HL-60 (cell line): ENCODE data around the gene FGGY.

Experiments used
- DNase-seq, 2 experiments: peaks; one replicate each; pipeline ENCODE4 v3.0.0-alpha.2; 2010 to 2020; ENCODE audit warnings: low read depth in 1 of 2, low spot score in 1 of 2
- H3K27ac ChIP-seq: fragments of 250-450 bp; sonication (Bioruptor Pico); replicated peaks from 2 replicates; pipeline ENCODE4 v1.5.1; 2020; ENCODE audit warnings: mild to moderate bottlenecking, moderate library complexity
- H3K27me3 ChIP-seq: fragments of 250-450 bp; sonication (Bioruptor Pico); 2 replicates; pipeline ENCODE4 v1.5.1; 2021; ENCODE audit warnings: mild to moderate bottlenecking, moderate library complexity; ENCODE audit not compliant: insufficient read depth, poor library complexity, severe bottlenecking
- H3K4me3 ChIP-seq: replicated peaks from 2 replicates; pipeline ENCODE4 v1.5.1; 2011; ENCODE audit warnings: mild to moderate bottlenecking, control low read depth, low read length; ENCODE audit not compliant: insufficient read depth
- GABPA ChIP-seq: IDR thresholded peaks from 2 replicates; pipeline ENCODE4 v1.6.1; 2012; ENCODE audit warnings: low read depth
- POLR2AphosphoS5 ChIP-seq: IDR thresholded peaks from 2 replicates; pipeline ENCODE4 v1.6.1; 2012; ENCODE audit warnings: low read depth
- SPI1 ChIP-seq: IDR thresholded peaks from 2 replicates; pipeline ENCODE4 v1.6.1; 2012; ENCODE audit warnings: low read depth, mild to moderate bottlenecking, borderline replicate concordance
- TF ChIP-seq, protein P1 (sequence below): IDR thresholded peaks from 2 replicates; pipeline ENCODE4 v1.6.1; 2012; ENCODE audit warnings: low read depth; ENCODE audit not compliant: insufficient replicate concordance
- TF ChIP-seq, protein P2 (sequence below): IDR thresholded peaks from one replicate; pipeline ENCODE4 v1.5.1; 2011; ENCODE audit warnings: low read length, control low read depth, inconsistent platforms; ENCODE audit not compliant: insufficient read depth

FGGY gene

DNA sequence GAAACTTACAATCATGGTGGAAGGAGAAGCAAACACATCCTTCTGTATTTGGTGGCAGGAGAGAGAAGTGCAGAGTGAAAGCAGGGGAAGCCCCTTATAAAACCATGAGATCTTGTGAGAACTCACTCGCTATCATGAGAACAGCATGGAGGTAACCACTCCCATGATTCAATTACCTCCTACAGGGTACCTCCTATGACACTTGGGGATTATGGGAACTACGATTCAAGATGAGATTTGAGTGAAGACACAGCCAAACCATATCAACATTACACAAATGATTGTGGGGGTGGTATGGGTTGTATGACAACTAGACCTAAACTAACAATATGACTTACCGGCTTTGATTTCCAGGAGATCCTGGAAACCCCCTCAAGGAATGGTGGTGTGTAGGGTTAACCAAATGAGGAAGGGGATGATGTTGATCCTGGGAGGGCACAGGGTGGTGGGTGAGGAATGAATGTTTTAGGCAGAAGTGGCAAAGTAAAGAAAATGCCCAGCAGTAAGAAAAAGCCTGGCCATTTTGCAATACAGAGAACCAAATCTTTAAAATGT, 80.5 kb downstream of the FGGY start:
- Histone ChIP-seq H3K27ac (no peak overlapping the region), H3K4me3 (no peak overlapping the region), H3K27me3 (no peaks in the 10 kb centered on the region)
- TF ChIP-seq POLR2AphosphoS5 (no peak), GABPA (no peak), SPI1 (no peak)
- TF ChIP-seq, protein P1, sequence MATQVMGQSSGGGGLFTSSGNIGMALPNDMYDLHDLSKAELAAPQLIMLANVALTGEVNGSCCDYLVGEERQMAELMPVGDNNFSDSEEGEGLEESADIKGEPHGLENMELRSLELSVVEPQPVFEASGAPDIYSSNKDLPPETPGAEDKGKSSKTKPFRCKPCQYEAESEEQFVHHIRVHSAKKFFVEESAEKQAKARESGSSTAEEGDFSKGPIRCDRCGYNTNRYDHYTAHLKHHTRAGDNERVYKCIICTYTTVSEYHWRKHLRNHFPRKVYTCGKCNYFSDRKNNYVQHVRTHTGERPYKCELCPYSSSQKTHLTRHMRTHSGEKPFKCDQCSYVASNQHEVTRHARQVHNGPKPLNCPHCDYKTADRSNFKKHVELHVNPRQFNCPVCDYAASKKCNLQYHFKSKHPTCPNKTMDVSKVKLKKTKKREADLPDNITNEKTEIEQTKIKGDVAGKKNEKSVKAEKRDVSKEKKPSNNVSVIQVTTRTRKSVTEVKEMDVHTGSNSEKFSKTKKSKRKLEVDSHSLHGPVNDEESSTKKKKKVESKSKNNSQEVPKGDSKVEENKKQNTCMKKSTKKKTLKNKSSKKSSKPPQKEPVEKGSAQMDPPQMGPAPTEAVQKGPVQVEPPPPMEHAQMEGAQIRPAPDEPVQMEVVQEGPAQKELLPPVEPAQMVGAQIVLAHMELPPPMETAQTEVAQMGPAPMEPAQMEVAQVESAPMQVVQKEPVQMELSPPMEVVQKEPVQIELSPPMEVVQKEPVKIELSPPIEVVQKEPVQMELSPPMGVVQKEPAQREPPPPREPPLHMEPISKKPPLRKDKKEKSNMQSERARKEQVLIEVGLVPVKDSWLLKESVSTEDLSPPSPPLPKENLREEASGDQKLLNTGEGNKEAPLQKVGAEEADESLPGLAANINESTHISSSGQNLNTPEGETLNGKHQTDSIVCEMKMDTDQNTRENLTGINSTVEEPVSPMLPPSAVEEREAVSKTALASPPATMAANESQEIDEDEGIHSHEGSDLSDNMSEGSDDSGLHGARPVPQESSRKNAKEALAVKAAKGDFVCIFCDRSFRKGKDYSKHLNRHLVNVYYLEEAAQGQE, result no peak
- TF ChIP-seq, protein P2, sequence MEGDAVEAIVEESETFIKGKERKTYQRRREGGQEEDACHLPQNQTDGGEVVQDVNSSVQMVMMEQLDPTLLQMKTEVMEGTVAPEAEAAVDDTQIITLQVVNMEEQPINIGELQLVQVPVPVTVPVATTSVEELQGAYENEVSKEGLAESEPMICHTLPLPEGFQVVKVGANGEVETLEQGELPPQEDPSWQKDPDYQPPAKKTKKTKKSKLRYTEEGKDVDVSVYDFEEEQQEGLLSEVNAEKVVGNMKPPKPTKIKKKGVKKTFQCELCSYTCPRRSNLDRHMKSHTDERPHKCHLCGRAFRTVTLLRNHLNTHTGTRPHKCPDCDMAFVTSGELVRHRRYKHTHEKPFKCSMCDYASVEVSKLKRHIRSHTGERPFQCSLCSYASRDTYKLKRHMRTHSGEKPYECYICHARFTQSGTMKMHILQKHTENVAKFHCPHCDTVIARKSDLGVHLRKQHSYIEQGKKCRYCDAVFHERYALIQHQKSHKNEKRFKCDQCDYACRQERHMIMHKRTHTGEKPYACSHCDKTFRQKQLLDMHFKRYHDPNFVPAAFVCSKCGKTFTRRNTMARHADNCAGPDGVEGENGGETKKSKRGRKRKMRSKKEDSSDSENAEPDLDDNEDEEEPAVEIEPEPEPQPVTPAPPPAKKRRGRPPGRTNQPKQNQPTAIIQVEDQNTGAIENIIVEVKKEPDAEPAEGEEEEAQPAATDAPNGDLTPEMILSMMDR, result no peak
- DNase-seq, result no peak

DNA sequence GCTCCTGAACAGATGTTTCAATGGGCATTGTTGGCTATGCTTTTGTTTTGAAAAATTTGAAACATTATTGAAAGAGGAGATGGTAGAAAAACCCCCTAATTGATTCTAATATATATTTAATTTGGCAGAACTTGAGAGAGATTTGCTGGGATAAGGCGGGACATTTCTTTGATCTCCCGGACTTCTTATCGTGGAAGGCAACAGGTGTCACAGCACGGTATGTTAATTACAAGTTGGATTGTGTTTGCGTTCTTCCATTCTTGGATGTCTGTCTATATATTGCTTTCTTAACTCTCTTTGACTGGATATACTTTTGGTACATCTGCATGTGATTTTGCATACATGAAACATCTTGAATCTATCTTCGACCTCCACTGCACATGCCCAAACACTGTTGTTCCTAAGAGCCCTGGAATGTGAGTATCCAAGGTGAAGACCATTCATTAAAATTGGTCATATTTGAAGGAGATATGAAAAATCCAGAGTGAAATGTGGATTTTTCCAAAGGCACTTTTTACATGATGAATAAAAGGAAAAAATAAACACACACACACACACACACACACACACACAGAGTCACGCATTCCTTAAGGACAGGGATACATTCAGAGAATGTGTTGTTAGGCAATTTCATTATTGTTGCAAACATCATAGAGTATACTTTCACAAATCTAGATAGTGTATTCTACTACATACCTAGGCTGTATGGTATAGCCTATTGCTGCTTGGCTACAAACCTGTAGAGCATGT, 81.9 kb downstream of the FGGY start:
- TF ChIP-seq POLR2AphosphoS5, result no peak
- Histone ChIP-seq H3K27ac (no peak overlapping the region), H3K27me3 (no peaks in the 10 kb centered on the region), H3K4me3 (no peak overlapping the region)
- DNase-seq, result no peak

DNA sequence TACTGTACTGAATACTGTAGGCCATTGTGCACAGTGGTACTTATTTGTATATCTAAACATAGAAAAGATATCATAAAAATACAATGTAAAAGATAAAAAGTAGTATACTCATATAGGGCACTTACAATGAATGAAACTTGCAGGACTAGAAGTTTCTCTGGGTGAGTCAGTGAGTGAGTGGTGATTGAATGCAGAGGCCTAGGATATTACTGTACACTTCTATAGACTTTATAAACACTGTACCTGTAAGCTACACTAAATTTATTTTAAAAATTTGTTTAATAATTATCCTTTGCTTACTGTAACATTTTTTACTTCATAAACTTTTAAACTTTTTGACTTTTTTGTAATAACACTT, 82.5 kb downstream of the FGGY start:
- no peaks in the 10 kb centered on the region for H3K27me3 ChIP-seq
- no peak overlapping the region for H3K27ac ChIP-seq
- DNase-seq, result no peak
- H3K4me3 ChIP-seq, result no peak overlapping the region
- TF ChIP-seq, protein P2, result no peak
- TF ChIP-seq POLR2AphosphoS5 (no peak), SPI1 (no peak), GABPA (no peak)
- TF ChIP-seq, protein P1, result no peak

DNA sequence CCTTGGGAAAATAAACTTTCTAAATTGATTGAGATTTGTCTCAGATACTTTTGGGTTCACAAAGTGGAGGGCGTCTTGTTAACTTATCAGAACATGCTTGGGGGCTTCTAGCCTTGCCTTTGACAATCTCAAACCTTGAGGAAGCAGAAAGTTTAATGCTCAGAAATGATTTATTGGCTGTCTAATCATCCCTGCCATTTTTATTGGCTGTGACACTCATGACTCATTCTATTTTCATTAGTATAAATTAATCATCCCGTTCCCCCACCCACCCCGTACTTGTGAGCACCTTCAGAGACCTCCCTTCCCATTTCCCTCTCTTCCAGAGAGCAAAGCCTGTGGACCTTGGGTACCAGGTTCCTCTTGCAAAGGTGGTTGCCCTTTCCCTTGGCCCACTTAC, 87.1 kb downstream of the FGGY start:
- no peak overlapping the region for H3K4me3 ChIP-seq
- TF ChIP-seq, protein P1, result no peak
- no peak for TF ChIP-seq GABPA
- no peak for TF ChIP-seq SPI1
- no peak for TF ChIP-seq POLR2AphosphoS5
- TF ChIP-seq, protein P2, result no peak
- DNase-seq, result no peak
- no peak overlapping the region for H3K27ac ChIP-seq
- H3K27me3 ChIP-seq, result no peaks in the 10 kb centered on the region
